Measurements from ENCODE around the gene JUNB. TPM values are rescaled to one million over a fixed set of nuclear protein-coding genes. Genes with fewer than 3 reads are reported as not detected.

The JUNB gene
- total and polyA plus RNA-seq, 2 of the 13 experiments (the other 11 are each of a cell fraction or from before 2014, with no cell fraction given), result 7.7 to 8.2 TPM

GRCh38 chr19:12791345-12792050 lies at the start of gene JUNB (continued):
- TF ChIP-seq, protein P1, sequence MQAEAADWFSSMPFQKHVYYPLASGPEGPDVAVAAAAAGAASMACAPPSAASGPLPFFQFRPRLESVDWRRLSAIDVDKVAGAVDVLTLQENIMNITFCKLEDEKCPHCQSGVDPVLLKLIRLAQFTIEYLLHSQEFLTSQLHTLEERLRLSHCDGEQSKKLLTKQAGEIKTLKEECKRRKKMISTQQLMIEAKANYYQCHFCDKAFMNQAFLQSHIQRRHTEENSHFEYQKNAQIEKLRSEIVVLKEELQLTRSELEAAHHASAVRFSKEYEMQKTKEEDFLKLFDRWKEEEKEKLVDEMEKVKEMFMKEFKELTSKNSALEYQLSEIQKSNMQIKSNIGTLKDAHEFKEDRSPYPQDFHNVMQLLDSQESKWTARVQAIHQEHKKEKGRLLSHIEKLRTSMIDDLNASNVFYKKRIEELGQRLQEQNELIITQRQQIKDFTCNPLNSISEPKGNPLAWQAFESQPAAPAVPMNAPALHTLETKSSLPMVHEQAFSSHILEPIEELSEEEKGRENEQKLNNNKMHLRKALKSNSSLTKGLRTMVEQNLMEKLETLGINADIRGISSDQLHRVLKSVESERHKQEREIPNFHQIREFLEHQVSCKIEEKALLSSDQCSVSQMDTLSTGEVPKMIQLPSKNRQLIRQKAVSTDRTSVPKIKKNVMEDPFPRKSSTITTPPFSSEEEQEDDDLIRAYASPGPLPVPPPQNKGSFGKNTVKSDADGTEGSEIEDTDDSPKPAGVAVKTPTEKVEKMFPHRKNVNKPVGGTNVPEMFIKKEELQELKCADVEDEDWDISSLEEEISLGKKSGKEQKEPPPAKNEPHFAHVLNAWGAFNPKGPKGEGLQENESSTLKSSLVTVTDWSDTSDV (CRISPR knock-in tag; IDR thresholded peaks at IDR 0.05), result no peak
- no peak for TF ChIP-seq ATM (IDR thresholded peaks at IDR 0.05; ENCODE audit: borderline replicate concordance)
- no peak for TF ChIP-seq USF2 (IDR thresholded peaks at IDR 0.05; ENCODE audit: low read depth, low read length)
- no peak; the same call in 1 of the 2 replicates for TF ChIP-seq USF2 (CRISPR knock-in tag; IDR thresholded peaks at IDR 0.05; ENCODE audit: borderline replicate concordance)
- peak; percentile 23; the same call in 1 of the 2 replicates for TF ChIP-seq ZNF567 (CRISPR knock-in tag; IDR thresholded peaks at IDR 0.05; ENCODE audit: borderline replicate concordance)
- TF ChIP-seq, protein P2, sequence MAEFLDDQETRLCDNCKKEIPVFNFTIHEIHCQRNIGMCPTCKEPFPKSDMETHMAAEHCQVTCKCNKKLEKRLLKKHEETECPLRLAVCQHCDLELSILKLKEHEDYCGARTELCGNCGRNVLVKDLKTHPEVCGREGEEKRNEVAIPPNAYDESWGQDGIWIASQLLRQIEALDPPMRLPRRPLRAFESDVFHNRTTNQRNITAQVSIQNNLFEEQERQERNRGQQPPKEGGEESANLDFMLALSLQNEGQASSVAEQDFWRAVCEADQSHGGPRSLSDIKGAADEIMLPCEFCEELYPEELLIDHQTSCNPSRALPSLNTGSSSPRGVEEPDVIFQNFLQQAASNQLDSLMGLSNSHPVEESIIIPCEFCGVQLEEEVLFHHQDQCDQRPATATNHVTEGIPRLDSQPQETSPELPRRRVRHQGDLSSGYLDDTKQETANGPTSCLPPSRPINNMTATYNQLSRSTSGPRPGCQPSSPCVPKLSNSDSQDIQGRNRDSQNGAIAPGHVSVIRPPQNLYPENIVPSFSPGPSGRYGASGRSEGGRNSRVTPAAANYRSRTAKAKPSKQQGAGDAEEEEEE (CRISPR knock-in tag; IDR thresholded peaks at IDR 0.05; ENCODE audit: borderline replicate concordance), result no peak
- peak; percentile 83 for TF ChIP-seq ZNF609 (CRISPR knock-in tag; IDR thresholded peaks at IDR 0.05; ENCODE audit: borderline replicate concordance)
- TF ChIP-seq, protein P3, sequence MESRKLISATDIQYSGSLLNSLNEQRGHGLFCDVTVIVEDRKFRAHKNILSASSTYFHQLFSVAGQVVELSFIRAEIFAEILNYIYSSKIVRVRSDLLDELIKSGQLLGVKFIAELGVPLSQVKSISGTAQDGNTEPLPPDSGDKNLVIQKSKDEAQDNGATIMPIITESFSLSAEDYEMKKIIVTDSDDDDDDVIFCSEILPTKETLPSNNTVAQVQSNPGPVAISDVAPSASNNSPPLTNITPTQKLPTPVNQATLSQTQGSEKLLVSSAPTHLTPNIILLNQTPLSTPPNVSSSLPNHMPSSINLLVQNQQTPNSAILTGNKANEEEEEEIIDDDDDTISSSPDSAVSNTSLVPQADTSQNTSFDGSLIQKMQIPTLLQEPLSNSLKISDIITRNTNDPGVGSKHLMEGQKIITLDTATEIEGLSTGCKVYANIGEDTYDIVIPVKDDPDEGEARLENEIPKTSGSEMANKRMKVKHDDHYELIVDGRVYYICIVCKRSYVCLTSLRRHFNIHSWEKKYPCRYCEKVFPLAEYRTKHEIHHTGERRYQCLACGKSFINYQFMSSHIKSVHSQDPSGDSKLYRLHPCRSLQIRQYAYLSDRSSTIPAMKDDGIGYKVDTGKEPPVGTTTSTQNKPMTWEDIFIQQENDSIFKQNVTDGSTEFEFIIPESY (CRISPR knock-in tag; IDR thresholded peaks at IDR 0.05), result no peak
- TF ChIP-seq NFYC (CRISPR knock-in tag; IDR thresholded peaks at IDR 0.05), result peak; percentile 86
- peak; percentile 98 for TF ChIP-seq CBX1 (IDR thresholded peaks at IDR 0.05; ENCODE audit: low read depth)

All from HepG2 (cell line).